Measurements from ENCODE around the gene CAPN2. TPM values are rescaled to one million over a fixed set of nuclear protein-coding genes. Genes with fewer than 3 reads are reported as not detected.
"Not testable (repeated sequence)": the region's sequence is repeated elsewhere in the genome, so short reads cannot be mapped to it uniquely, and the experiment has no call there.

The CAPN2 gene
- total RNA-seq, 8 experiments from 2014 or later, result 46.9 to 180 (median 88.0) TPM

DNA sequence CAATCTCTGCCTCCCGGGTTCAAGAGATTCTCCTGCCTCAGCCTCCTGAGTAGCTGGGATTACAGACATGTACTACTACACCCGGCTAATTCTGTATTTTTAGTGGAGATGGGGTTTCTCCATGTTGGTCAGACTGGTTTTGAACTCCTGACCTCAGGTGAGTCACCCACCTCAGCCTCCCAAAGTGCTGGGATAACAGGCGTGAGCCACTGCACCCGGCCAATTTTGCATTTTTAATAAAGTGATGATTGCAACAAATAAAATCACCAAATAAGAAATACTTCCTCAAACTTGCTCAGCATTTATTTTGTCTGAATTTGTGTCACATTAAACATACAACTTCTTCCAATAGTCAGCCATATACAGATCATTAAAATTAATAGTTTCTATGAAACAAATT lies 97.6 kb downstream of the CAPN2 start:
- WGBS, 10 experiments, result 53 to 100% (median 96%) methylated on average over 2 to 4 of the region's 4 CpGs; no CpG with 5 or more reads in 2 of the 10 experiments
- H3K4me1 ChIP-seq (replicated peaks in 1 of 2); in situ Hi-C loops (cut with MboI; ENCODE audit: low pct_unique_long_range_greater_than_20kb in 2 of 9, low sequenced_read_pairs in 9 of 9, unreplicated experiment in 9 of 9); H3K4me3 ChIP-seq; H3K27ac ChIP-seq; ATAC-seq (replicated peaks in 6 of 8): not testable (repeated sequence)

DNA sequence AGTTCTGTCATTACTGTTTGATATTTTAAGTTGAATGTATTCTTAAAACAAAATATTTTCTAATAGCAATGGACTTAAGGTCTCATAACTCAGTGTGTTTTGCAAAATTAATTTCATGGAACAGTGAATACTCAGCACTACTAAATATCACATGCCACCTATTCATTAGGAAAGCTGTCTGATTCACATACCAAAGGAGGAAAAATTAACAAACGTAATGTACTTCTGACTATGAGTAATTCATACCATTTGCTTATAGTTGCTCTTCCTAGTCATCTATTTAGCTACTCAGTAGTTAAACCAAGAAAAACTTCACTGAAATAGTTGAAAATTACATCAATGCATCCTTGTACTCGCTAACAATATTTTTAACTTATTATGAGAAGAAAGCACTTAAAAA lies 98.2 kb downstream of the CAPN2 start:
- no peak overlapping the region for H3K4me3 ChIP-seq
- in situ Hi-C loops (cut with MboI; ENCODE audit: low pct_unique_long_range_greater_than_20kb in 2 of 9, low sequenced_read_pairs in 9 of 9, unreplicated experiment in 9 of 9), result no loop called here
- no peaks in the 10 kb centered on the region for H3K4me1 ChIP-seq (replicated peaks in 1 of 2)
- no peak for ATAC-seq (replicated peaks in 6 of 8)
- no peak overlapping the region for H3K27ac ChIP-seq
- 50 to 100% (median 92%) methylated on average over 1 to 2 of the region's 2 CpGs; no CpG with 5 or more reads in 1 of the 10 experiments for WGBS, 10 experiments

- Histone ChIP-seq H3K4me1 (replicated peaks in 1 of 2) (no peaks in the 10 kb centered on the region), H3K4me3 (no peak overlapping the region), H3K27ac (no peak overlapping the region)
- in situ Hi-C loops (cut with MboI; ENCODE audit: low pct_unique_long_range_greater_than_20kb in 2 of 9, low sequenced_read_pairs in 9 of 9, unreplicated experiment in 9 of 9), result no loop called here
- 33 to 92% (median 65%) methylated on average over 2 to 3 of the region's 3 CpGs for WGBS, 10 experiments
- peak in 5 of 8 experiments; percentile 37 to 67 (median 54) for ATAC-seq (replicated peaks in 6 of 8)
These were observed 99.3 kb downstream of the CAPN2 start for GRCh38 chr1:223811634-223812101.

DNA sequence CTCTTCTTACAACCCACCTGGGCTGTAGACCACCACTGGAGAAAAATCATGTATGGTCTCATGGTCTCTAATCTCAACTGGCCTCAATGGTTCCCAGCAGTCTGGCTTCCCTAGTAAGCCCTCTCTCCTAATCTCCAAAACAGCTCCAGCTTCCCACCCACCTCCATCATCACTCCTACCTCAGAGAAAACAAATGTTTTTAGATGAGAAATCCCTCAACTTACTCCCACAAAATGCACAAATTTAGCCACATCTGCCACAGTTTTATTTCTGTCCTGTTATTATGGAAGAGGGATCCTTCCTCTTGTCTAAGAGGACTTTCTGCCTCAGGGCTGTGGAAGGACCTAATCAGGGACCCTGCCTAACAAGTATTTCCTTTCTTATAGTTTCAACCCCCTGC lies 101.3 kb downstream of the CAPN2 start:
- no peaks in the 10 kb centered on the region for H3K4me1 ChIP-seq (replicated peaks in 1 of 2)
- in situ Hi-C loops (cut with MboI; ENCODE audit: low pct_unique_long_range_greater_than_20kb in 2 of 9, low sequenced_read_pairs in 9 of 9, unreplicated experiment in 9 of 9), result no loop called here
- no peak overlapping the region for H3K27ac ChIP-seq
- ATAC-seq (replicated peaks in 6 of 8), result no peak
- no peak overlapping the region for H3K4me3 ChIP-seq

GRCh38 chr1:223815020-223815853 lies 102.9 kb downstream of the CAPN2 start:
- H3K4me3 ChIP-seq, result no peak overlapping the region
- WGBS, 10 experiments, result 33 to 100% (median 89%) methylated on average over 1 to 4 of the region's 4 CpGs
- ATAC-seq (replicated peaks in 6 of 8), result no peak
- peaks cover 0 to 4% of the 10 kb centered on the region in 2 donors for H3K4me1 ChIP-seq (replicated peaks in 1 of 2)
- no peak overlapping the region for H3K27ac ChIP-seq
- in situ Hi-C loops (cut with MboI; ENCODE audit: low pct_unique_long_range_greater_than_20kb in 2 of 9, low sequenced_read_pairs in 9 of 9, unreplicated experiment in 9 of 9), result no loop called here

GRCh38 chr1:223815865-223816264 lies 103.5 kb downstream of the CAPN2 start:
- H3K4me3 ChIP-seq, result no peak overlapping the region
- no peak overlapping the region for H3K27ac ChIP-seq
- in situ Hi-C loops (cut with MboI; ENCODE audit: low pct_unique_long_range_greater_than_20kb in 2 of 9, low sequenced_read_pairs in 9 of 9, unreplicated experiment in 9 of 9), result no loop called here
- no peak for ATAC-seq (replicated peaks in 6 of 8)
- WGBS, 10 experiments, result 83 to 100% (median 96%) methylated on average over 1 to 3 of the region's 3 CpGs; no CpG with 5 or more reads in 3 of the 10 experiments
- H3K4me1 ChIP-seq (replicated peaks in 1 of 2), result peaks cover 0 to 4% of the 10 kb centered on the region in 2 donors

GRCh38 chr1:223817265-223817664 lies 104.9 kb downstream of the CAPN2 start:
- in situ Hi-C loops (cut with MboI; ENCODE audit: low pct_unique_long_range_greater_than_20kb in 2 of 9, low sequenced_read_pairs in 9 of 9, unreplicated experiment in 9 of 9); H3K4me1 ChIP-seq (replicated peaks in 1 of 2): not testable (repeated sequence)

GRCh38 chr1:223819730-223820514 lies 107.6 kb downstream of the CAPN2 start:
- ATAC-seq (replicated peaks in 6 of 8), result peak; percentile 22 to 62 (median 50)
- Histone ChIP-seq H3K4me3 (no peak overlapping the region), H3K4me1 (replicated peaks in 1 of 2) (peaks cover 0 to 4% of the 10 kb centered on the region in 2 donors), H3K27ac (peak overlapping the region in 1 of 2 donors; percentile 44)
- 10 to 100% (median 81%) methylated on average over 1 to 4 of the region's 4 CpGs for WGBS, 10 experiments
- in situ Hi-C loops (cut with MboI; ENCODE audit: low pct_unique_long_range_greater_than_20kb in 2 of 9, low sequenced_read_pairs in 9 of 9, unreplicated experiment in 9 of 9), result no loop called here

More at GRCh38 chr1:223817265-223817664, 104.9 kb downstream of the CAPN2 start:
- ATAC-seq (replicated peaks in 6 of 8); H3K27ac ChIP-seq; H3K4me3 ChIP-seq: not testable (repeated sequence)

DNA sequence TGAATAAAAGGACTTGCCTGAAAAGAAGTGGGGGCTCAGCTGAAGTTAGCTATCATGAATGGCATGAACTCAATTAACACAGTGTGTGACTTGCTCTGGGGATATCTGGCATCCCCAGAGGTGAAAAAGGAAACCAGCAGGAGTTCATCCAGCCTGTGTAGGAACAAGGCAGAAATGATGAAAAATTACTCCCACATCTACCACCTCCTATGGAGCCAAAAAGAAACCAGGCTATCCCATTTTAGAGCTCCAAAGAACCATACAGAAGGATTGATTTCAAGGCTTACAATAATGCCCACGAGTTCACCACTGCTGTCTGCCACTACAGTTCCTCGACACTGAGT lies 108.1 kb downstream of the CAPN2 start:
- 29 to 81% (median 70%) methylated on average over 1 to 2 of the region's 2 CpGs; no CpG with 5 or more reads in 3 of the 10 experiments for WGBS, 10 experiments
- in situ Hi-C loops (cut with MboI; ENCODE audit: low pct_unique_long_range_greater_than_20kb in 2 of 9, low sequenced_read_pairs in 9 of 9, unreplicated experiment in 9 of 9), result no loop called here

DNA sequence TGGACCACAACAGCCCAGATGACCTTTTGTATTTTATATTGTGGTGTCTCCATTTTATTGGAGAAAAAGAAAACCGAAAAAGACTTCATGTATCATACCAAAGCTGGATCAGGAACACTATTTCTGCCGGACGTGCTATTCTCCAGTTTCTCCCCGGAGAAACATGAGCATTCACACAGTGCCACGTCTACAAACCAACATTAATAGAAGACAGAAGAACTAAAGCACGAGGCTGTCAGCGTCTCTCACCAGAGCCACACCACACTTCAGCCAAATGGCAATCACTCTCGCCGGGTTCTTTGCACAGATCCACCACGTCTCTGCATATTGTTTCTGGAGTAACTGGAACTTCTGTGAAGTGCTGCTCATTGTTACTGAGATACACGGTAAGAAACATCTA lies 108.6 kb downstream of the CAPN2 start:
- 20 to 100% (median 93%) methylated on average over 1 to 11 of the region's 11 CpGs; no CpG with 5 or more reads in 2 of the 10 experiments for WGBS, 10 experiments
- in situ Hi-C loops (cut with MboI; ENCODE audit: low pct_unique_long_range_greater_than_20kb in 2 of 9, low sequenced_read_pairs in 9 of 9, unreplicated experiment in 9 of 9), result no loop called here
- no peak overlapping the region for H3K27ac ChIP-seq
- peaks cover 0 to 4% of the 10 kb centered on the region in 2 donors for H3K4me1 ChIP-seq (replicated peaks in 1 of 2)
- H3K4me3 ChIP-seq, result no peak overlapping the region
- ATAC-seq (replicated peaks in 6 of 8), result peak in 1 of 8 experiments; percentile 16

More for the DNA sequence above, 108.1 kb downstream of the CAPN2 start:
- no peak overlapping the region for H3K4me3 ChIP-seq
- H3K27ac ChIP-seq, result no peak overlapping the region
- H3K4me1 ChIP-seq (replicated peaks in 1 of 2), result peaks cover 0 to 4% of the 10 kb centered on the region in 2 donors
- ATAC-seq (replicated peaks in 6 of 8), result peak in 2 of 8 experiments; percentile 52 to 63

DNA sequence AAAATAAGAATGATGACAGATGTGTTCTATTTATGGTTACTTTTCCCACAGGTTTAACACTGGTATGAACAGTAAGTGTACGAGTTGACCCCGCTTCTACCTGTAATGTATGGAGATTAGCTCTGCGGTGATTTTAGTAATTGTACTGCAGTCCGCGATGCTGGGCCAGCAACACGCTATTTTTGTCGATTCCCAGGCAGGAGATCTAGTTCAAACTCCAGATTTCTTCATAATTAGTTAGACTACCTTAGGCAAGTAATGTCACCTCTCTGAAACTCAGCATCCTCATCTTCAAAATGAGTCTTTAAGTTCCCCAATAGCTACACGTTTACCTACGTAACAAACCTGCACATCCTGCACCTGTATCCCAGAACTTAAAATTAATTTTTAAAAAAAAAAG lies 111.9 kb downstream of the CAPN2 start:
- ATAC-seq (replicated peaks in 6 of 8), result no peak
- in situ Hi-C loops (cut with MboI; ENCODE audit: low pct_unique_long_range_greater_than_20kb in 2 of 9, low sequenced_read_pairs in 9 of 9, unreplicated experiment in 9 of 9), result no loop called here
- WGBS, 10 experiments, result 81 to 100% (median 91%) methylated on average over 3 to 9 of the region's 9 CpGs
- Histone ChIP-seq H3K4me1 (replicated peaks in 1 of 2) (peaks cover 0 to 4% of the 10 kb centered on the region in 2 donors), H3K27ac (no peak overlapping the region), H3K4me3 (no peak overlapping the region)

GRCh38 chr1:223824712-223825111 lies 112.4 kb downstream of the CAPN2 start:
- WGBS, 10 experiments, result 87 to 98% (median 91%) methylated on average over 2 to 4 of the region's 4 CpGs; no CpG with 5 or more reads in 3 of the 10 experiments
- H3K4me3 ChIP-seq, result no peak overlapping the region
- no peak for ATAC-seq (replicated peaks in 6 of 8)
- no peak overlapping the region for H3K27ac ChIP-seq
- peaks cover 0 to 4% of the 10 kb centered on the region in 2 donors for H3K4me1 ChIP-seq (replicated peaks in 1 of 2)
- in situ Hi-C loops (cut with MboI; ENCODE audit: low pct_unique_long_range_greater_than_20kb in 2 of 9, low sequenced_read_pairs in 9 of 9, unreplicated experiment in 9 of 9), result no loop called here

All from motor neuron (in vitro differentiated cells).